Neural progenitor cell (in vitro differentiated cells): ENCODE data around the gene ANO2.

Experiments
- EZH2phosphoT487 ChIP-seq: fragments of 200-600 bp; sonication (generic); IDR thresholded peaks from 2 replicates; pipeline ENCODE4 v1.6.1; 2017; ENCODE audit warnings: antibody characterized with exemption
- TF ChIP-seq, protein P1 (sequence below): fragments of 200-600 bp; sonication (generic); IDR thresholded peaks from 2 replicates; pipeline ENCODE4 v1.5.1; 2017; ENCODE audit warnings: antibody characterized with exemption, mild to moderate bottlenecking

DNA sequence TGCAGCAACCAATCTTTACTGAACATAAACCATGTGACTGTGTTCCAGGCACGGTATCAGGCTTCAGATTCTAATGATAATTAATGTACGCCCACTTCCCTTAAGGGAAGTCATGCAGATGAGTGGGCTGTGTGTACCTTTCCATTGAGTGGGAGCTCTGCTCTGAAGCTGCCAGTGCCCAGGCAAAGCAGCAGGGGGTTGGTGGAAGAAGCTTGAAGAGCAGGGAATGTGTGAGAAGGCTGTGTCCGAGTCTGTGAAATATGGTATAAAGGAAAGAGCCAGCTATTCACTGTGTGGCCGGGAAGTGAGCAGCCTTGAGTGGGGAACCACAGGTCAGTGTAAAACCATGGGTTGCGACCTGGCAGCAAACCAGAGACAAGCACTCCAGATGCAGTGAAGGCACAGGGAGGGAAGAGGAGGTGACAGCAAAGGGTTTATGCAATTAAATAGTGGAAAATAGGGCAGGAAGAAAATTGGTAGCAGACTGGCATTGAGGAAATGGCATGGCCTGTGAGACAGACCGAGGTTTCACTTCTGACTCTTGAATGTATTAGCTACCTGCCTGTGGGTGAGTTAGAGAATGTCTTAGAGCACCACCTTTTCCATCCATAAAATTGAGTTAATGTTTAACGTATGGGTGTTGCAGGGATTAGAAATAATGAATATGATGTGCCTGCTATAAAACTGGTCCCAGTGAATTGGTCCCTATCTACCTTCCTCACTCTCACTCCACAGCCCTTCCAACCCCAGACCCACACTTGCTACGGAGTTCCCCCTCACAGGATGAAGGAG, 396.7 kb downstream of the ANO2 start:
- TF ChIP-seq, protein P1, sequence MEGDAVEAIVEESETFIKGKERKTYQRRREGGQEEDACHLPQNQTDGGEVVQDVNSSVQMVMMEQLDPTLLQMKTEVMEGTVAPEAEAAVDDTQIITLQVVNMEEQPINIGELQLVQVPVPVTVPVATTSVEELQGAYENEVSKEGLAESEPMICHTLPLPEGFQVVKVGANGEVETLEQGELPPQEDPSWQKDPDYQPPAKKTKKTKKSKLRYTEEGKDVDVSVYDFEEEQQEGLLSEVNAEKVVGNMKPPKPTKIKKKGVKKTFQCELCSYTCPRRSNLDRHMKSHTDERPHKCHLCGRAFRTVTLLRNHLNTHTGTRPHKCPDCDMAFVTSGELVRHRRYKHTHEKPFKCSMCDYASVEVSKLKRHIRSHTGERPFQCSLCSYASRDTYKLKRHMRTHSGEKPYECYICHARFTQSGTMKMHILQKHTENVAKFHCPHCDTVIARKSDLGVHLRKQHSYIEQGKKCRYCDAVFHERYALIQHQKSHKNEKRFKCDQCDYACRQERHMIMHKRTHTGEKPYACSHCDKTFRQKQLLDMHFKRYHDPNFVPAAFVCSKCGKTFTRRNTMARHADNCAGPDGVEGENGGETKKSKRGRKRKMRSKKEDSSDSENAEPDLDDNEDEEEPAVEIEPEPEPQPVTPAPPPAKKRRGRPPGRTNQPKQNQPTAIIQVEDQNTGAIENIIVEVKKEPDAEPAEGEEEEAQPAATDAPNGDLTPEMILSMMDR: no peak
- no peak for TF ChIP-seq EZH2phosphoT487
